ENCODE results near the gene MALRD1. TPM values are rescaled to one million over a fixed set of nuclear protein-coding genes. Genes with fewer than 3 reads are reported as not detected.

Gene MALRD1
- total RNA-seq, result 2.3 TPM

DNA sequence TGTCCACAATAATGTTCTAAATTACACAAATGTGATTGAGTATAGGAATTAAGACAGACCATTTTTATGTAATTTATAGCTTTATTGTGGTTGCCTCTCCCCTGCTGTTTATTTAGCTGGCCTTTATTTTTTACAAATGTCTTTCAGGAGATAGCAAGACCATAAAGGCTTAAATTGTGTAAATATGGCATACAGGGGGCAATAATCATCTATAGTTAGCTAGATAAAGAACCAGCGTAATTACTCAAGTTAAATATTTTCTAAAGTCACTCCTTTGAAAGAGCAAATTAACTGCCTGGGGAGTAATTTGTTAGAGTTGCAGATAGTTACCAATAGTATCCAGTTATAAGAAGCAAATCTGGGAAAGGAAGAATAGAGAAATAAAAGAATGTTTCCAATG lies at the start of gene MALRD1:
Gene MALRD1 (plus strand): TSS at position 313 of the 400 bp plus-strand sequence. CDS start 138 bp downstream, outside the sequence.
- no peak for DNase-seq (ENCODE audit: low spot score)

DNA sequence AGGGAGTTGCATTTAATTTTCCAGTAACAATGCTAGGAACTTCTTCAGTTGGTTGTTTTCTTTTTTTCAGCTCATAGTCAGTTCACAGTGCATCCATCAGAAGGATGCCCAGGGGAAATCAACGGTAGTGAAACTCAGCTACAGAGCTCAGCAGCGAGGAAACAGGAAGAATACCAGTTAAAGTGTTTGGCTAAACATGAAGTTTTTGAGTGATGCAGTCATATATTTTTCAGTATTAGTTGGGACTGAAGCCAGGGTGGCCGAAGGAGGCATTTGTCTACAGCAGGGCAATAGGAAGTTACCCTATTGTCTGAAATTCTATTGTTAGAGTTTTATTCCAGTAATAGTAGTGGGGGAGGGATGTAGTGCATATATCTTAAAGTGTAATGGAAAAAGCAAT lies 45.3 kb upstream of the MALRD1 start:
- DNase-seq (ENCODE audit: low spot score), result no peak

DNA sequence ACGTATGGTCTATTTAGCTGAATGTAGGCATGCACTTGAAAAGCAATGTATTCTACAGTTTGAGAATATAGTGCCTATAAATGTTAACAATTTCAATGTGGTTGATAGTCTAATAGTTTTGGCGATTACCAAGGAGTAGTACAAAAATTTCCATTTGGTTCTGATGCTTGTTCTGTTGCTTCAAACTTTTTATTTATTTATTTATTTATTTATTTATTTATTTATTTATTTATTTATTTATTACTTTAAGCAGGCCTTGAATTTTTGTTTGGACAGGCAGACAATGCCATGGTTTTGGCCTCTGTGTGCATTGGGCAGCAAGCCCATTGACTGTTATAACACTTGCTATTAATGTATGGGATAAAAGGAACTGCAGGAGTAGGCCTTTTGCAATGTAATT lies 36.5 kb upstream of the MALRD1 start:
- no peak for DNase-seq (ENCODE audit: low spot score)

DNA sequence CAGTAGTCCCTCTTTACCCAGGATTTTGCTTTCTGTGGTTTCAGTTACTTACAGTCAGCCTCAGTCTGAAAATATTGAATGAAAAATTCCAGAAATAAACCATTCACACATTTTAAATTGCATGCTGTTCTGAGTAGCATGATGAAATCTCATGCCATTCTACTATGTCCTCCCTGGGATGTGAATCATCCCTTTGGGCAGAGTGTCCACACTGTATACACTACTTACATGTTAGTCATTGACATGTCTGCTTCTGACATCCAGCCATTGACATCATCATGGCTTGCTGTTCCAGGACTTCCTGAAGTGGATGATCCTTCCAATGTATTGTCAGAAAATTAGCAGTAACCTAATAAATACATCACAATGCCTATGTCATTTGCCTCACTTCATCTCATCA lies 34.6 kb upstream of the MALRD1 start:
- no peak for DNase-seq (ENCODE audit: low spot score)

DNA sequence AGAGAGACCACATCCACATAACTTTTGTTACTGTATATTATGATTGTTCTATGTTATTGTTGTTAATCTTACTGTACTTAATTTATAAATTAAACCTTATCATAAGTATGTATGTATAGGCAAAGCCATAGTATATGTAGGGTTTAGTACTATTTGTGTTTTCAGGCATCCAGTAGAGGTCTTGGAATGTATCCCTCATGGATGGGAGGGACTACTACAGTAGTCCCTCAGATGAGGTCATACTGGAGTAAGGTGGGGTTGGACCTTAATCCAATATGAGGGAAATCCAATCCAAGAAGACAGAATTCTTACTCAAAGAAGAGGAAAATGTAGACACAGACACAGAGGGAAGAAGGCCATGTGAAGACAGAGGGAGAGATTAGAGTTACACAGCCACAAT lies 34.1 kb upstream of the MALRD1 start:
- DNase-seq (ENCODE audit: low spot score), result no peak

DNA sequence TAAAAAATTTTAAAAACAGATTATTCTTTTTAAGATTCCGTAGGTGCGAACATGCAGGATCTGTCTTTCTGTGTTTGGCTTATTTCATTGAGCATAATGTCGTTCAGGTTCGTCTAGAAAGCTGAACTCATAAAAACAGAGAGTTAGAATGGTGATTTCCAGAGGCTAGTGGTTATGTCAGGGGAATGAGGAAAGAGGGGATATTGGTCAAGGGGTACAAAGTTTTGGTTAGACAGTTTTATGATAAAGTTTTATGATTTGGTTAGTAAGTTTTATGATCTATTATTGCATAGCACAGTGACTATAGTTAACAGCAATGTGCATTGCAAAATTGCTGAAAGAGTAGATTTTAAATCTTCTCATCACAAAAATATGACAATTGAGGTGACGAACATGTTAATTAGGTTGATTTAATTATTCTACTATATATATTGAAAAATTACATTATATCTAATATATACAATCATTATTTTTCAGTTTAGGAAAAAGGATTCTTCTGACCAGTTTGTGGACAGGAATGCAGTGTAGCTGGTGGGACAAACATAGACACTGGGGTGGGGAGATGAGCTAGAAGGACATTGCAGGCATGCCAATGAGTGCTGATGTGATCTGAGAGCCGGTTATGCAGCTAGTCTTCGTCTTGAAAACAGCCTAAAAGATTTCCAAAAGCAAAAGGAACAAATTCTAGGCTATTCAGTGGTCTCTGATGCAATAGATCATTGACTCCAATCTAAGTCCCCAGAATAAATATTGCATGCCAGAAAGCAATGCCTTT lies 31.3 kb upstream of the MALRD1 start:
- DNase-seq (ENCODE audit: low spot score), result no peak

DNA sequence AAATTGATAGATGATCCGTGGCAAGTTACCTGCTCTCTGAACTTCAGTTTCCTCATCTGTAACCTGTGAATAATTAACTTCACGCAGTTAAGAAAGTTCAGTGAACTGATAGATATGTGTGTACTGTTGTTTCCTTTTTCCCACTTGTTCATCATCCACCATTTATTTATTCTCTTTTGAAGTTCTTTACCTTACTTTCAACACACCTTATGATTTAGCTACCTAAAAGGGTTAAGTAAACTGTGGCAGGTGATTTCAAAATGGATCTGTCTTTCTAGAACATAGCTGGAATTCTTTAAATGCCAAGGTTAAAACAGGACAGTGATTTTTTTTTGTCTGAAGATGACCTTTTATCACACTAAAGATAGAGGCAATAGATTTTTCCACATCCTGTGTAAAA lies 27.4 kb upstream of the MALRD1 start:
- DNase-seq (ENCODE audit: low spot score), result no peak

DNA sequence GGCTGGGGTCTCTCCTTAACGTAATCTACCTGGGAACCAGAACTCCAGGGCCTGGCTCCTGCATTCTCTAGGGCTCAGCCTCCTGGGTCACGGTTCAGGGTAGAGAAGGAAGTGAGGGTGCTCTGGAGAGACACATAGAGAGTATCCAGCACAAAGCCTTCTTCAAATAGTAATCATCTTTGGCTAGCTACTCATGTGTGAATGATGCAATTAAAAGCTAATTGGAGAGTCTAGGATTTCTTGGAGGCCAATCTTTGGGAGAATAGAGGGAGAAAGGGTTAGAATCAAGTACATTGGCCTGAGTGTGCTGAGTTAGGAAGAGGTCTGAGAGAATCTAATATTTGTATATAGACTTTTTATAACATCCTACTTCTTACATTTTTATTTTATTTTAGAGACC lies 24.0 kb upstream of the MALRD1 start:
- DNase-seq (ENCODE audit: low spot score), result no peak

DNA sequence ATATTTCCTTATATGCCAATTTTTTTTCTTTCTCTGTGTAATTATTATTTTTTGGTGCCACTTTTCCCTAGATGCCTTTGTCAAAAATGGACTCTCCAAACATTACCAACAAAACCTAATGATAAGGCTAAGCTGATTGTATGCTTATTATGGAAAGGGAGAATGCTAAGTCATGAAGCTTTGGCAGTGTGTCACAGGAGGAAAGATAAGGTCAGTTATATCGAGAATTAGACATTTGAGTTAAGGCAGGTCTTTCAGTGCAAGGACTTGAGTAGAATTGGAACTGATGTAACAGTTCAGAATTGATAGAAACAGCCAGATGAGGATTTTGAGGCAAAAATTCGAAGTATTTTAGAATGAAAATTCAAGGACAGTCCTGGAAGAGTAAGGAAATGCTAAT lies 16.8 kb upstream of the MALRD1 start:
- DNase-seq (ENCODE audit: low spot score), result no peak

DNA sequence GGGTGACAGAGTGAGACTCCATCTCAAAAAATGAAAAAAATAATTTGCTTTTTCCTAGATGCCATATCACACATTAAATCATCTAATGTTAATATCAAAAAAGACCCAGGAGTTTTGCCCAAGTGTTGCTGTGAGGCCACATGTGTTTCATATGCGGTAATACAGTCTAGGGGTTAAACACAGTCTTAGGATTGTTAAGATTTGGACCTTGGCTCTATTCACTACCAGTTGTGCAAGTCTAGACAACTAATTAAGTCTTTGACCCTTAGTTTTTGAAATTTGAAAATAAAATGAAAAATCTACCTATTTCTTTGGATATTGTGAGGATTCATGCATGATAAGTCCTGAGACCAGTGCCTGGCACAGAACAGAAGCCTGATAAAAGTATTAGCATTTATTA lies 14.9 kb upstream of the MALRD1 start:
- DNase-seq (ENCODE audit: low spot score), result no peak

DNA sequence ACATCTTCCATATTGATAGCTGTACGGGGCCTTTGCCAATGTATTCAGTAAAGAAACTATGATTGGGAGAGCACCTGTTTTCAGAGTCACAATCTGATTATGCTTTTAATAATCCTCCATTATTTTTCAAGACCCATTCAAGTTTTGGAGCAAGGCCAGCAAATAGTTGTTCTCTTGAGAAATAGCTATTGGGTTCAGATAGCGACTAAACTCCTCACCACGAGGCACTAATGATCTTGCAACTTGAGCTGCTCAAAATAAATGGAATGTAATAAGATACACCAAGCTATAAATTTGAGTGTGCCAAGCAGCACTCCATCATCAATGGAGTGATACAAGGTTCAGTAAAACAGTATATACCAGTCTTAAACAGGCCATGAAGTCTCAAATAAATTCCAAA lies 7.4 kb upstream of the MALRD1 start:
- no peak for DNase-seq (ENCODE audit: low spot score)

DNA sequence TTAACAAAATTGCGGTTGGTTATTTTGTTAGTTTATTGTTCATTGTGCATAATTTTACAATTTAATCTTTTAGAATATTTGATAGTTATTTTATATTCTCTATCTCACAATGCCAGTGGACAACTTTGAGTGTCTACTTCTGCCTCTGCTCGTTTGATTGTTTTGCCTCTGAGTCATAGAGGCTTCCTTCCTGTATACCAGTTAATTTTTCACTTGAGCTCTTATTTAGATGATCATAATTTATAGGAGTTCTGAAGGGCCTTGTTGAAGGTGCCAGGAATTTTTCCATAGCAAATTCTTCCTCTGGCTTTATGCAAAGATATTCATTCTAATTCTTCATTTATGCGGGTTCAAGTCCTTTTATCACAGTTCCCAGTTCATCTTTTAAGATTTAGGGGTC lies 5.2 kb upstream of the MALRD1 start:
- DNase-seq (ENCODE audit: low spot score), result no peak

DNA sequence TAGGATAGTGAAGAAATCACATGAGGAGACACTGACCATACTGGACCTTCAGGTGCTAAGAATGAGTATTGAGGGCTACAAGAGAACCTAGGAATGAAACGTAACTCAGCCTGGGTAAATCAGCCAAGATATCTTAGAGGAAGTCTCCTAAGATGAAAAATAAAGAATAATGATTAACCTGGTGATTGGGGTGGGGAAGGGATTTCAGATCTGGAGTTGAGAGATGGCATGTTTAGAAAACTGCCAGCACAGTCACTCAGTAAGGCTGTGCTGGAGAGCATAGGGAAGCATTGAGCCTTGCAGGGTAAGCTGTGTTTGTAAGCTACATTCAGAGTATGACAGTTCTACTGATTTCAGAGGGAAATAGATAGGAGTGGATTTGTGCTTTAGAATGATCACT lies 1.9 kb upstream of the MALRD1 start:
- no peak for DNase-seq (ENCODE audit: low spot score)

DNA sequence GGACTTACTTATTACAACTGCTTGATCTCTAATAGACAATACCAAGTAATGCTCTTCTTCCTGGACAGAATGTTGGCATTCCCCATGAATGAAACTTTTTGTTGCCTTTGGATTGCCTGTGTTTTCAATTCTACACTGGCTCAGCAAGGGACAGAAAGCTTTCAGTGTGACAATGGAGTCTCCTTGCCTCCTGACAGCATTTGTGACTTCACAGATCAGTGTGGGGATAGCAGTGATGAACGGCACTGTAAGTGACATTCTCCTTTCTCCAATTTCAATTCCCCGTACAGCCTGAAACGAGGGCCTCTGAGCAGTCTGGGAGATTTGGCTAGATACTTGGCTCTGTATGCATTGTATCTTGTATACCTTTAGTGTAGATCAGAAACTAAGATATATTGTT lies 290 bp downstream of the MALRD1 start:
- DNase-seq (ENCODE audit: low spot score), result no peak

DNA sequence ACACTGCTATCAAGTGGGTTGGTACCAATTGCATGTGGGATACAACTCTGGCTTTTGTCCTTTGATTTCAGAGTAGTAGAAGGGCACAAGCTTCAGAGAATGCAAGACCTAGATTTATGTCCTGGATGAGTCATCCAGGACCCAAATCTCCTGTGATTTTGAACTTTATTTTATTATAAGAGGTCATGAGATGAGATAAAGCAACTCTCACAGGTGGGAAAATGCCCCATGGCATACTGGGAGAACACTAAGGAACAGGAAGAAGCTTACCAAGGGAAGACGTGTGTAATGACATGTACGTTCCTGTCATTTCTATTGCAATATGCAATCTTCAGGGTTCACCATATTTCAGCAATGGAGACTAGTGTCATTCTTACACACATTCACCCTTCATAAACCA lies 966 bp downstream of the MALRD1 start:
- no peak for DNase-seq (ENCODE audit: low spot score)

DNA sequence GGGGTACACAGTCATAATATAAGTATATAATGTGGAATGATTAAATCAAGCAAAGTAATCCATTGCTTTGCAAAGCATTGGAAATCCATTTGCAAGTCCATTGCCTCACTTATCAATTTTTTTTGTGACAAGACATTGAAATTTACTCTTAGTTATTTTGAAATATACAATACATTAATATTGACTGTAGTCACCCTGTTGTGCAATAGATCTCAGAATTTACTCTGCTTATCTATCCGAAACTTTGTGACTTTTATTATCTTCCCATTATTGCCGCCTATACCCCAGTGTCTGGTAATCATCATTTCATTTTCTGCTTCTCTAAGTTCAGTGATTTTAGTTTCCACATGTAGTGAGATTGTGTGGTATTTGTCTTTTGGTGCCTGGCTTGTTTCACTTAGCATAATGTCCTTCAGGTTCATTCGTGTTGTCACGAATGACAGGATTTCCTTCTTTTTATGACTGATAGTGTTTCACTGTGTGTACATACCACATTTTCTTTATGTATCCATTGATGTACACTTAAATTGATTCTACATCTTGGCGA lies 5.8 kb downstream of the MALRD1 start:
- no peak for DNase-seq (ENCODE audit: low spot score)

DNA sequence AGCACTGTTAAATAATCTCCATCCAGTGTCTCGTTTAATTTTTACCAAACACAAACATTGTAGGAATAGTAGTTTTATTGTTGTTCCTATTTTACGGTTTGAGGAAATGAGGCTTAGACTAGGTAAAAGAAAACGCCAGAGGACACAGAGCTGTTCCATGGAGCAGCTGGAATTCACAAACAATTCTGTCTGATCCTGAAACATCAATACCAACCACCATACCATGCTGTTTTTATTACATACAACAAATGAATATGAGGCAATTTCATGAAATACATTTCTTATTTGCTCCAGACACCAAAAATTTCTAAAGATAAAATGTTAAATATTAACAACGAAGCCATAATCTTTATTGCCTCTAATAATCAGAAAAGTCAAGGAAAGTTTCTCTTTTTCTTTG lies 9.4 kb downstream of the MALRD1 start:
- DNase-seq (ENCODE audit: low spot score), result no peak

DNA sequence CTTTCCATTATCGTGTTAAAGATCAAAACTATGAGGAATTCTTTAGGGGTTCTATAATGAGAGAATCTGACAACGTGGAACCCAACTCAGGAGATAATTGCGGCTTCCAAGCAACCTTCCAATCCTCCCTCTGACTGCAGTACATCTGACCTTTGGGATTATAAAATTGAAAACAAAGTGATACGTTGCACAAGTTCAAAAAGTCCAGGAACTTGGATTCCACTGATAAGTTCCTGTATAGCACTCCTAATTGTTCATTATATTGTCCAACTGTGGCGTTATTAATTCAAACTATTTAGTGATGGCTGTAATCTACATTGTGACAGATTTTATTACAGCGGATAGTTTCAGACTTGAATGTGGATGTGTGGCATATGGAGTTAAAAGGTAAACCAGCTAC lies 15.4 kb downstream of the MALRD1 start:
- DNase-seq (ENCODE audit: low spot score), result no peak

DNA sequence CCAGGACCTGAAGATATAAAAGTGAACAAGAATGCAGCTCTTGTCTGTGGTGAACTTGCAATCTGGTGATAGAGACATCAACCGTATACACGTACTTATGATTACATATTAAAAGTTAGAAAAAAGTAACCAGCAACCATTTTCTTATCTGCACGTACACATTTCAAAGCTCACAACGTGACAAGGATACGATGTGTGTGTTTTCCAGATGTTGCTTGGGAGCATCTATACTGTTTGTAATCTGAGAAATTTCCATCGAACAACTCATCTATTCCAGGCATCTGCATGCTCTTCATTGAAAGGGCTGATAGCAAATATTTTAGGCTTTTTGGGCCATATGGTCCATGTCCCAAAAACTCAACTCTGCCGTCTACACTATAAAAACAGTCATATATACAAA lies 23.3 kb downstream of the MALRD1 start:
- no peak for DNase-seq (ENCODE audit: low spot score)

DNA sequence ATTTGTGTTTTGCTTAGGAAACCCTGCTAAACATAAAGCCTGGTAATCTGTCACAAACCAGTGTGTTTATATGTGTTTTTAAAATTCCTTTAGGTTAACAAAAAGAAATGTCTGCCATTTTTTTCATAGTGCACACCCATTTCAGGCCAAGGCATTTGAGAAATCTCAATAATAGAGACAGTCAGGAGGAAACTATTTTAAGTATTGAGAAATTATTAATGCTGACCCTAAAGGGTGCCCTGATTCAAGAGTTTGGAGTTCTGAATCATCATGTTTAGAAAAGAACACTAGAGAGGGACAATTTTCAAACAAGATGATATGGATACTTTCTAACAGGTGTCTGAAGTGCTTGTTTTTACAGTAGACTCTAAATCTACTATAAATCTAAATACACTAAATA lies 28.7 kb downstream of the MALRD1 start:
- DNase-seq (ENCODE audit: low spot score), result no peak

DNA sequence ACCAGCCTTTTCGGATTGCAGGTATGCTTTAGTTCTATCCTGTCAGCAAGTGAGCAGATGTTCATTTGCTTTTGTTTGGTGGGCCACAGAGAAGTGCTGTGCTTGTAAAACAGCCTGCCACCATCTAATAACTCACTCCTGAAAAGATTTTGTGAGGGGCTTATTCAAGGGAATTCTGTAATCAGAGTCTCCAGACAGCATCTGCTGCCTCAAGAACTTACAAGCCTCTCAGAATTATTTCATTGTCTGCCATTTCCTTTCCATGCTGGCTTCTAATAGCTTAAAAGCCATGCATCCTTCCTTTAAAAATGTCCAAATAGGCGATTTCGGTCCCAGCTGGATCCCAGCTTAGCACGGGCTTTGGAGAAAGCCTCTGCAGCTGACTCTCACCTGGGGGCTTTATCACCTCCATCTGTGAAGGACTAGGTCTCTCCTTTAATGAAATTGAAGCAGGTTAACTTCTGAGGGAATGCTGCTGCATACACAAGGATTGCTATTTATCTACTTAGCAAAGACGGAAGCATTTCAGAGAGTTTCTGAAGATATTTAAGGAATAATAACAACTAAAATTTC lies 48.0 kb downstream of the MALRD1 start:
- DNase-seq (ENCODE audit: low spot score), result no peak

DNA sequence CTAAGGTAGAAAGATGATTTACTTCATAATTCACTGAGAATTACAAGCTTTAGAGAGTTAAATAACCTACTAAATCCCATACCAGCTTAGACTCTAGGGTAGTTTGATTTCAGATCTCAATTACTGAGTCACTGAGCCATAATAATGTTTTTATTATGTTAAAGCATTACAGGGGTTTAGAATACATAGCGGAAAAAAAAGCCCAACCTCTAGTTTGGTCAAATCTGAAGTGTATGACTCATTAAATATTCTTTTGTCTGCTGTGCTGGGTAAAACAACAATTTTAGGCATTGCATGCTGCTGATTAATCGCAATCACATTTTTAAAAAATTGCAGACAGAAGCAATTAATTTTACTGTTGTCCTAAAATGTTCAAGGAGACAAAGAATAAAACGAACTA lies 48.5 kb downstream of the MALRD1 start:
- no peak for DNase-seq (ENCODE audit: low spot score)

DNA sequence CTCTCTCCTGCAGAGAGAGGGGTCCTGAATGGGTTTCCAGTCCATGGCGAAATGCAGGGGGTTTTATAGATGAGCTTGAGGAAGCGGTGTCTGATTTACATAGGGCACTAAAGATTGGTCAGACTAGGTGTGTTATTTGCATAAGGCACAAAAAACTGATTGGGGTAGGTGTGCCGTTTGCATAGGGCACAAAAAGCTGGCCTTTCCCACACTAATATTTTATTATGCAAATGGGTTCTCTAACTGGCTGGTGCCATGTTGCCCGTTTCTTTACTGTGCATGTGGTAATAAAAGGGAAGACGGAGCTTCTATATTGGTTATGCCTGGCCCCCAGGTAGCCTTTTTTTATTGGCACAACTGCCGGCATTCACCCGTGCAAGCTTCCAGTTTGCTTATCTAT lies 50.2 kb downstream of the MALRD1 start:
- DNase-seq (ENCODE audit: low spot score), result no peak

DNA sequence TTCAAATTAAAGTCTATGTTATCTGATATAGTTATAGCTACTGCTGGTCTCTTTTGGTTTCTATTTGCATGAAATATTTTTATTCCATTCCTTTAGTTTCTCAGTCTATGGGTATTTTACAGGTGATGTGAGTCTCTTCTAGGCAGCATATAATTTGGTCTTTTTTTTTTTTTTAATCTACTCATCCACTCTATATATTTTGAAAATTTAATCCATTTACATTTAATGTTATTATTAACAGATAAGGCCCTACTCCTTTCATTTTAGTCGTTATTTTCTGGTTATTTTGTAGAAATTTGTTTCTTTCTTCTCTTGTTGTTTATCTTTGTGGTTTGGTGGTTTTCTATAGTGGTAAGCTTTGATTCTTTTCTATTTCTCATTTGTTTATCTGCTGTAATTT lies 58.8 kb downstream of the MALRD1 start:
- no peak for DNase-seq (ENCODE audit: low spot score)
